ENCODE measurements around the gene IQSEC2.

The IQSEC2 gene

DNA sequence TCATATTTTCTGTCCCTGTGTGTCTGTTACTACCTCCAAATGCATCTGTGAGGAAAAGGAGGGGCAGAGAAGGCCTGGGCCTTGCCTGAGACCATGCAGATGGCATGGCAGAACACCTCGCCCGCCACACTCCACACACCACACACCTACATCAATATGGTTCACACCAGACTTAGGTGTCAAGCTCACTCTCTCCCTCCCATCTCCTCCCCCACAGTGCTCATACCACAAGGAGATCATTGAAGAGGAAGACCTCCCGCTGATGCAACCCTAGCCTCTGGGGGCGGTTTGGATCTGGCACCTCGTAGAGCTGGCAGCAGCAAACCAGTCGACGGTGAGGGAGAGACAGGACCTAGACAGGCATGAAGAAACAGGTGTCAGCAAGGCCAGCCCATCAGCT is 39.8 kb downstream of the IQSEC2 start:
- no peak for DNase-seq

DNA sequence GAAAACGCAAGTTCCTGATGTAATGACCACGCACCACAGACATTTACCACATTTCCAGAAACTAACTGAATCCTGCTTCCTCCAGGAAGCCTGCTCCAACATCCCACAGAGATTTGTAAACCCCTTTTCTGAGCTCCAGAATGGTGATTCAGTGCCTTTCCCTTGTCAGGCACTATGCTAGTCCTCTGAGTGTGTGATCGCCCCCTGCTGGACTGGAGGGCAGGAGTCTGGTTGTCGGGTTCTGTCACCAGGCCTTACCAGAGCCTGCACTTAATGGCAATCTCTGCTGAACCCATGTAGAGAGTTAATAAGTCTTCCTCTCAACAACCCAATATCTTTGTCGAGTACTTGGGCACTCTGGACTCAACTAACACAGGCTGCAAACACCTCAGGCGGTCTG is 41.9 kb downstream of the IQSEC2 start:
- peak; percentile 39 to 57 for DNase-seq

DNA sequence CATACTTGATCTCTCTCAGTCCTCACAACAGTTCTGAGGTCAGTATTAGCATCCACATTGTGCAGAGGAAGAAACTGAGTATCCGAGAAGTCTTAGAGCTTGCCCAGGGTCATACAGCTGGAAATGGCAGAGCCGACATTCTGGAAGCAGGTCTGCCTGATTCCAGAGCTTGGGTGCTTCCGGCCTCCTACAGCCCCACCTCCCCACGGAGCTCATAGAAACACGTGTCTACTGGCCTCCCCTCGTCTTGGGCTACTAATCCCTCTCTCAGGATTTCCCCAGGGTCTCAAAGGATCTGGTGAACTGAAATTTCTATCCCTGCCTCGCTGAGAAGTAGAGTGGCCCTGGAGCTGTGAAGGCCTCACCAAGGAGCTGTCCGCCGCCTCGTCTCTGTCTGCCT is 44.3 kb downstream of the IQSEC2 start:
- no peak for DNase-seq

DNA sequence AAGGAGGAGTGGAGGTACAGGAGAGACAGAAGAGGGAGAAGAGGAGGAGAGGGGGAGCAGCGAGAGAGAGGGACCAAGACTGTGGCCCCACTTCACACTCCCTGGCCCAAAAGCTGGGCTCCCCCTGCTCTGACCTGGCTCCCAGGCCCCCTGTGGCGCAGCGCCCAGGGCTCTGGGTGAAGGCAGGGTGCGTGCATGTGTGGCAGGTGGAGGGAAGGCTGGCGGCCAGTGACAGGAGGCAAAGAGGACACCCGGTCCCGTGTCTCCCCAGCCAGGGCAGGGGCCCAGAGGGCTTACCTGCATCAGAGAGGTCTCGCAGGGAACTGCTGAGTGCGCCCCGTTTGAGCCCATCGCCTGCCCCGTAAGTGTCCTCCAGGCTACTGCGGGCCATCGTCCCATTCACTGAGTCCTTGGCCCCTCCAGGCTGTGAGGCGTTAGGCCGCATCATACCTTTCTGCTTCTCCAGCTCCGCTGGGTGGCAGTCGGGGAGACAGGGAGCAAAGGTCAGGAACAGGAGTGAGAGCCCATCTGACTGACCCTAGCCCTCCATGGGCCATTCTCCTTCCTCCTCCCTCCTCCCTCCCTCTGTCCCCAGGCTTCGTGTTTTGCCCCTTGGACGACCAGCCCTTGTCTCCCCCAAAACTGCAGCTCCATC is 45.2 kb downstream of the IQSEC2 start:
- no peak for DNase-seq

DNA sequence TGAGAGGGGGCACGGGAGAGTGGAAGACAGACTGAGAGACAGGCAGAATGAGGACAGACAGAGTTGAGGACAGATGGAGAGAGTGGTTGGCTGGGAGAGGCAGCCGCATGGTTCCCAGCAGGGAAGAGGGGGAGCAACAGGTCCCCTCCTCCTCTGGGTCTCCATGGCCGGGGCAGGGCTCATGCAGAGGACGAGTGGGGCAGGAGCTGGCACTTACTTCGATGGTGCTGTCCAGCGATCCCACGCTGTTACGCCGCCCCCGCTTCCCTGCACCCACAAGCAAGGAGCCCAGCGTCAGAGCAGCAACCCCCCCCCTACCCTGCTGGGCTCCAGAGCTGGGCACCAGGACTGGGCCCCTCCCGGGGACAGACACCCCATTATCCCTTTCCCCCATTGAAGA is 45.8 kb downstream of the IQSEC2 start:
- no peak for DNase-seq

DNA sequence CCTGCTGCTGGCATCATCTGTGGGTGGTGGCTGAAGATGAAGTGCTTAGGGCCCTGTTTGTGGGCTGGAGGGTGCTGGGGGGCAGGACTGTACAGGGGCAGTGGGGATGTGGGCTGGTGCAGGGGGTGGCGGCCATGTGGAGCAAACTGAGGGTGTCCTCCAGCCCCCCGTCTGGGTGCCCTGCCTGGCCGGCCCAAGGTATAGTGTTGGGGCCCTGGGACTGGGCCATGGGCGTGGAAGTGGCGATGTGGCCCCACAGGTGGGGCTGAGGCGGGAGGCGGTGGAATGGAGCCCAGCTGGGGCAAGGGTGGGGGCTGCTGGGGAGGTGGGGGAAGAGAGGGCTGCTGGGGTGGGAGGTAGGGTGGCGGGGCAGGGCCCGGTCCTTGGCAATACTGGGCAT is 46.9 kb downstream of the IQSEC2 start:
- DNase-seq: no peak

DNA sequence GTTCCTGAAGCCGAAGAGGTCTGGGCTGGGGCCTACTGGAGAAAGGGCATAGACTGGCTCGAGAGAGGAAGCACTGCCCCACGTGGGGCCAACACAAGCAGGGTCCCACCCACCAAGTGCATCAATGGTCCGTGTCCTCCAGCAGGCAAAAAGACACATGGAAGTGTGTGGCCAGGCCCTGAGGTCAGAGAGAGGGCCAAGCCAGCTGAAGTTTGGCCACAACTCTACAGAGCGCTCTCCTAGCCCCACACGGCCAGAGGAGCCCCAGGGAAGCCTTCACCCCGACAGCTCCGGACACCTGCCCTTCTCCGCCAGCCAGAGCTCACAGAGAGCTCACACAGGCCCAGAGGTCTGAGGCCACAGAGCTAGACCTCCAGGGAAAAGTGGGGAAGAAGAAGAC is 47.8 kb downstream of the IQSEC2 start:
- no peak for DNase-seq

DNA sequence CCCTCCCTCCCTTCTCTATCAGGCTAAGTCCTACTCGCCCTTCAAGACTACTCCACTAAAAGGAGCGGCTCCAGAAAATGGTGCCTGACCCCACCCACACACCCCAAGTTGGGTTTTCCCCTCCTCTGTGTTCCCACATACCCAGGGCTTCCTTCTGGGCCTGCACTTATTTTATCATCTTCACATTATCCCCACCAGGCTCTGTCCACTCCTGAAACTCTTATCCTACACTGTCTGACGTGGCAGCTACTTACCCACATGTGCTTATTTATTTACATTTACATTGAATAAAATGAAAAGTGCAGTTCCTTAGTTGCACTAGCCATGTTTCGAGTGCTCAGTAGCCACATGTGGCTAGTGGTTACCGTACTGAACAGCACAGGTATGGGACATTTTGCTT is 51.3 kb downstream of the IQSEC2 start:
- DNase-seq: no peak

DNA sequence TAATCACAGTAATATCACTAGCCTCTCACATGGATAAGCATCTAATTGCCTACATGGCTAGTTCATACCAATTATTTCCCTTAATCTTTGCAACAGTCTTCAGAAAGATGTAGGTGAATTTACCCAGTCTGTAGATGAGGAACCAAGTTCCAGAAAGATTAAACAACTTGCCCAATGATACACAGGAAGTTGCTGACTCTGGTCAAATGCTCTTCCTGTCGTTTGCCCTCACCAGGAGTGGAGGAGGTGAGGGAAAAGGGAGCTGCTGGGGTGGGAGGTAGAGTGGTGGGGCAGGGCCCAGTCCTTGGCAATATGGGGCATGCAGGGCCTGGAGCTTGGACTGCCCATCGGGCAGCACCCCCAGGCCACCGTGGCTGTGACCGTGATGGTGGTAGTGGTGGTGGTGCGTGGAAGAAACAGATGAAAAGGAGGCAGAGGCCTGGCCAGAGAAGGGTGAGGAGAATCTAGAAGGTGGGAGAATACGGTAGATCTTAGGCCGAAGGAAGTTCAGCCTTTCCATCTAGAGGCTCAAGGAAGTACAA is 54.1 kb downstream of the IQSEC2 start:
- DNase-seq: no peak

DNA sequence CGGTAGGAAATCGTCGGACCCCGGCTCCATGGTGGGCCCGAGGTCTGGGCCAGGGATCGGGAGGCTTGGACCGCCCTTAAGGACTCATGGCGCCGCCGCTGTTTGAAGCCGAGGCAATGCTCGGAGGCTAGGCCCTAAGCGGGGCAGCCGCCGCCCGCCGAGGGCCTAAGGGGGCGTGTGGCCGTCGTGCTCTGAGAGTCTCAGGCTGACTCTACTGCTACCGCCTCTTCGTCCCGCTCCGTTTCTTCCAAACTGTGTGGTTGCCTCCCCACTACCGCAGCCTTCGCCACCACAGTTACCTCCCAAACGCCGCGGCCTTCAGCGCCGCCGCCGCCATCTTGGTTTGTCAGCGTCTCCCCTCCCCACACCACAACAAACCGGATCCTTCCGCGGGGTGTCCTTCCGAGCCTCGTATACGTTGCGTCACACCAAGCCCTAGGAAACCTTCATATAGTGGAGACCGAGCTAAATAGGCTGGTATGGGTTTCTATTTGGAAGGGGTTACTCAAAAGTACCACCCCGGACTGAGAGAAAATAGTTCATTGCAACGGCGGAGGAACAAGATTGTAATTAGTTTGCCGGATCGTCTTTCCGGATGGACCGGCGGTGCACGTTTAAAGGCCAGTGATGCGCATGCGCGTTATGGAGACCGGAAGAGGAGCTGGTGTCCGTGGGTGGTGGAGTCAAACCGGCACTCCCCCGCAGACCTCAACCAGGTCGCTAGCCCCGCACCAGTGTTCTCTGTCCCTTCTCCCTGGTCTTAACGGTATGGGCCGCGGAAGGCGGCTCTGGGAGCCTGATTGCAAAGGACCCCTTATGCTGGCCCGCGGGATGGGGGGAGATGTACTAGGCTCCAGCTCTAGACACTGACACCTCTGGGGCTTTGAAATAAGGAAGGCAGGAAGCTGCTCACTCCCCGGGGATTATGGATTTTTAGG is 56.3 kb downstream of the IQSEC2 start, which contains the start of gene KDM5C:
Gene KDM5C, minus strand, starts transcription at position 348 of the 938 bp plus-strand sequence. Its CDS starts 318 bp downstream, at position 30.
- DNase-seq: peak; percentile 84

DNA sequence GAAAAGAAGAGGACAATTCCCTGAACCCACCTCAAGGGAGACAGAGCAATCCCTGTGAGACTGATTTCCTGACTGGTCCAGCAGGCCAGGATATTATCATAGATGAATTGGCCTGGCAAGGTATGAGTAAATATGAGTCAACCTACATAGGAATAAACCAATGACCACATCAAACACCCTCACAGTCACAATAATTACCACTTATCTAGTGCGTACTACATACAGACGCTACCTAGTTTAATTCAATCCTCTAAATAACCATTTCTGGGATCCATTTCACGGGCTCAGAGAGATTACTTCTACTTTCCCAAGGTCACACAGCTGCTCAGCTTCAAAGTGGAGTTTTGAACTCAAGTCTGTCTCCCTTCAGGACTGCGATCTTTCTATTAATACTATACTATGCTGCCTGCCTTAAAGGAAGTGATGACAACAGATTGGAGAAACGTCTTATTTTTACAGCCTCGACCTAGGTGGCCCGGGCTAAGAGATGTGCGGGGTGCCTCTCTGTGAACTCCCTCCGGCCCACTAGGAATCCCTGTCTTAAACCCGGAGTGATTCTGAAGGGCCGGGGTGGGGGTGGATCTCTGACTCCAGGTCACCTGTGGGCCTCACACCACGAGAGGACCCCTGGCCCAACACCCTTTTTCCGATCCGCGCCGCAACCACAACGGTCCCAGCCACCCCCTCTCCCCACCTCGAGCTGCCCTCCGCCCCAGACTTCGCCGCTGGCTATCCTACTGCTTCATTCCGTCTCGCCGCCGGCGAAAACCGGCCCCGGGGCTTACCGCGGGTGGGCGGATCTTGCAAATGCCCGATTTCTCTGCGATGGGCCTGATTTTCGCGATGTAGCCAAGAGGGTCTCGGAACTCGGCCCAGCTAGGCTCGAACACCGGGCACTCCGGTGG is 57.2 kb downstream of the IQSEC2 start:
- DNase-seq: peak; percentile 6 to 19

DNA sequence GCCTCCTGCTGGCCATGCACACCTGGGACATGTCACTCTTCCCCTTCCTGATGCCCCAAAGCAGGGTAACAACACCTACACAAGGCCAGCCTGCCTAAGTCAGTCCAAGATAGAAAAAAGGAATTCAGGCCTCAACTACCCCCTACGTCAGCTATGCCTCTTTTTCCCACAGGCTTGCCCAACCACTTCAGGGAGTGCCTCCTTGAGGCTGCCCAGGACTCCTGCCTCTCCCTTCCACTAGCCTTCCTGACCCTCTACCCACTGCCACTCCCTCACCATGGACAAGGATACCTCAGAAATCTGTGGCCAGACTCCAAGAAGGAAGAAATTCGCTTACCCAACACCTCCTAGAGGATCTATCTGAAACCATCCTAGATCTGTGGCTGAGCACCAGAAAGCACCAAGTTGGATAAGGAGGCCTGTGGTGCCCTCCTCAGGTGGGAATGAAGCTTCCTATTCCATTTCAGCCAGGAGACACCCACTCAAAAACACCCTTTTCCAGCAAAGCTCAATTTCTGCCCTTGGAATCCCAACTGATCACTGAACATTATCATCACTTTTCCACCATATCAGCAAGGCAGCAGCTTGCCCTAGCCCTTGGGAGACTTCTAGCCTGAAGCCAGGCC is 58.2 kb downstream of the IQSEC2 start:
- DNase-seq: no peak
